HEK293T (cell line): Measurements from ENCODE around the gene MAPK1.
"Not testable (repeated sequence)": the region's sequence is repeated elsewhere in the genome, so short reads cannot be mapped to it uniquely, and the experiment has no call there.

Experiments
- ARNT ChIP-seq: fragments of 450-650 bp; IDR thresholded peaks from 2 replicates; pipeline ENCODE4 v1.6.1; 2017; ENCODE audit warnings: mild to moderate bottlenecking
- BHLHE40 ChIP-seq: fragments of 450-650 bp; IDR thresholded peaks from 2 replicates; pipeline ENCODE4 v1.6.1; 2016; ENCODE audit warnings: mild to moderate bottlenecking, moderate library complexity, borderline replicate concordance
- ELF4 ChIP-seq: fragments of 450-650 bp; IDR thresholded peaks from 2 replicates; pipeline ENCODE4 v1.6.1; 2017; ENCODE audit warnings: antibody characterized with exemption
- FOXK2 ChIP-seq: fragments of 450-650 bp; IDR thresholded peaks from 2 replicates; pipeline ENCODE4 v1.6.1; 2016; ENCODE audit warnings: mild to moderate bottlenecking
- FOXM1 ChIP-seq: fragments of 450-650 bp; IDR thresholded peaks from 2 replicates; pipeline ENCODE4 v1.6.1; 2017; ENCODE audit warnings: mild to moderate bottlenecking, borderline replicate concordance
- L3MBTL2 ChIP-seq: fragments of 450-650 bp; conservative IDR thresholded peaks from 2 replicates; pipeline ENCODE4 v1.6.1; 2016; ENCODE audit warnings: mild to moderate bottlenecking
- LEF1 ChIP-seq: fragments of 450-650 bp; IDR thresholded peaks from 2 replicates; pipeline ENCODE4 v1.6.1; 2017; ENCODE audit warnings: mild to moderate bottlenecking, borderline replicate concordance
- PKNOX1 ChIP-seq: fragments of 450-650 bp; IDR thresholded peaks from 2 replicates; pipeline ENCODE4 v1.6.1; 2016
- SP1 ChIP-seq: fragments of 450-650 bp; IDR thresholded peaks from 2 replicates; pipeline ENCODE4 v1.6.1; 2017
- SUZ12 ChIP-seq: fragments of 450-650 bp; IDR thresholded peaks from 2 replicates; pipeline ENCODE4 v1.6.1; 2016; ENCODE audit warnings: mild to moderate bottlenecking
- ZNF384 ChIP-seq: fragments of 450-650 bp; IDR thresholded peaks from 2 replicates; pipeline ENCODE4 v1.6.1; 2016

DNA sequence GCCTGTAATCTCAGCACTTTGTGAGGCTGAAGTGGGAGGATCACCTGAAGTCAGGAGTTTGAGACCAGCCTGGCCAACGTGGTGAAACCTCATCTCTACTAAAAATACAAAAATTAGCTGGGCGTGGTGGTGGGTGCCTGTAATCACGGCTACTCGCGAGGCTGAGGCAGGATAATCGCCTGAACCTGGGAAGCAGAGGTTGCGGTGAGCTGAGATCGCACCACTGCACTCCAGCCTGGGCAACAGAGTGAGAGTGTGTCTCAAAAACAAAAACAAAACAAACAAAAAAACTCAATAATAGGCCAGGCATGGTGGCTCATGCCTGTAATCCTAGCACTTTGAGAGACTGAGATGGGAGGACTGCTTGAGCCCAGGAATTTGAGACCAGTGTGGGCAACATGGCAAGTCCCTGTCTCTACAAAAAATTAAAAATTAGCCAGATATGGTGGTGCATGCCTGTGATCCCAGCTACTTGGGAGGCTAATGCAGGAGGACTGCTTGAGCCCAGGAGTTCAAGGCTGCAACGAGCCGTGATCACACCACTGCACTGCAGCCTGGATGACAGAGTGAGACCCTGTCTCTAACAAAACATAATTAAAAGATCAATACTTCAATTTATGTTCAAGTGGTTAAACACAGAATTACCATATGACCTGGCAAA, 28.2 kb downstream of the MAPK1 start:
- TF ChIP-seq L3MBTL2, SP1, ZNF384, ARNT, FOXK2, SUZ12, PKNOX1, ELF4, FOXM1, LEF1, BHLHE40: not testable (repeated sequence)
